Limb (tissue), 2 donors: Measurements from ENCODE around the gene FLNA.

Source experiments
- DNase-seq, 2 donors: peaks; one replicate each; pipeline ENCODE4 v3.0.0-alpha.2; 2016; ENCODE audit errors: extremely low spot score in 2 of 2

Gene FLNA

GRCh38 chrX:154375156-154375504 lies 696 bp upstream of the FLNA start:
- DNase-seq: no peak

GRCh38 chrX:154373340-154374306 lies 811 bp downstream of the FLNA start:
- peak; percentile 73 to 77 for DNase-seq

- DNase-seq: no peak
These were observed 1.8 kb downstream of the FLNA start for GRCh38 chrX:154372612-154373022.

- peak in 1 of 2 donors; percentile 53 for DNase-seq
These were observed 2.6 kb downstream of the FLNA start for GRCh38 chrX:154371789-154372300.

GRCh38 chrX:154371017-154371788 lies 3.2 kb downstream of the FLNA start:
- peak; percentile 89 to 91 for DNase-seq

GRCh38 chrX:154370300-154371016 lies 4.0 kb downstream of the FLNA start:
- DNase-seq: peak in 1 of 2 donors; percentile 53

GRCh38 chrX:154369449-154370299 lies 4.8 kb downstream of the FLNA start:
- peak; percentile 87 for DNase-seq

GRCh38 chrX:154368630-154369448 lies 5.6 kb downstream of the FLNA start:
- DNase-seq: peak; percentile 29 to 54

GRCh38 chrX:154367474-154368308 lies 6.7 kb downstream of the FLNA start:
- DNase-seq: no peak

GRCh38 chrX:154366666-154367055 lies 7.8 kb downstream of the FLNA start:
- DNase-seq: no peak

GRCh38 chrX:154365997-154366665 lies 8.3 kb downstream of the FLNA start:
- no peak for DNase-seq

GRCh38 chrX:154365052-154365600 lies 9.3 kb downstream of the FLNA start:
- no peak for DNase-seq

- DNase-seq: no peak
These were observed 10.6 kb downstream of the FLNA start for GRCh38 chrX:154363706-154364439.

- no peak for DNase-seq
These were observed 12.2 kb downstream of the FLNA start for GRCh38 chrX:154362085-154362742.

GRCh38 chrX:154360155-154360713 lies 14.2 kb downstream of the FLNA start:
- DNase-seq: no peak

GRCh38 chrX:154359362-154360154 lies 14.9 kb downstream of the FLNA start:
- DNase-seq: no peak
